ENCODE results near the gene TCF4. TPM values are rescaled to one million over a fixed set of nuclear protein-coding genes. Genes with fewer than 3 reads are reported as not detected.

TCF4 gene
- total RNA-seq, 1 experiment from 2014 or later: 104 TPM

DNA sequence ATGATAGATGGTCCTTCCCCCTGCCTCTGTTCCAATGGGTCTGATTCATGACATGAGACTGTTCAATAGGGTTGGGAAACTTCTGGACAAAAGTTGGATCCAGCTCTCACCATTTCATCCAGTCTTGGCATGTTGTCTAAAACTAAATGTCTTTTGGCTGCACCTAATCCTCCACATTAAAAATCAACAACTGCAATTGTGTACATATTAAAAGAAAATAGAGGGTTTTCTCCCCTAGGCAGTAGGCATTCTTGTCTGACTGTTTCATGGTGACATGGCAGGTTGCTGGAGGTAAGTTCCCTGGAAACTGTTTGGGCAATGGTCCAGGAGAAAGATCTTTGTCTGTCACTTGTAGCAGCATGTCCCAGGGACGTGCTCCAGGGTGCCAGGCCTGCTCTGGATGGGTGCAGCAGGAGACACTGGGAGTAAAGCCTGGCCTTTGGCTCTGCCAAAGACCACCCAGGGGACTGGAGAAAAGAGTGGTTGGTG is 135.8 kb downstream of the TCF4 start (continued):
- TF ChIP-seq ZNF423 (CRISPR knock-in tag; IDR thresholded peaks at IDR 0.05) (no peak), PRRX2 (CRISPR knock-in tag; IDR thresholded peaks at IDR 0.05) (no peak), CBFB (CRISPR knock-in tag; IDR thresholded peaks at IDR 0.05; ENCODE audit: low read depth) (no peak), ZNF416 (CRISPR knock-in tag; IDR thresholded peaks at IDR 0.05) (no peak), NR1H2 (CRISPR knock-in tag; IDR thresholded peaks at IDR 0.05) (no peak)
- TF ChIP-seq, protein P1, sequence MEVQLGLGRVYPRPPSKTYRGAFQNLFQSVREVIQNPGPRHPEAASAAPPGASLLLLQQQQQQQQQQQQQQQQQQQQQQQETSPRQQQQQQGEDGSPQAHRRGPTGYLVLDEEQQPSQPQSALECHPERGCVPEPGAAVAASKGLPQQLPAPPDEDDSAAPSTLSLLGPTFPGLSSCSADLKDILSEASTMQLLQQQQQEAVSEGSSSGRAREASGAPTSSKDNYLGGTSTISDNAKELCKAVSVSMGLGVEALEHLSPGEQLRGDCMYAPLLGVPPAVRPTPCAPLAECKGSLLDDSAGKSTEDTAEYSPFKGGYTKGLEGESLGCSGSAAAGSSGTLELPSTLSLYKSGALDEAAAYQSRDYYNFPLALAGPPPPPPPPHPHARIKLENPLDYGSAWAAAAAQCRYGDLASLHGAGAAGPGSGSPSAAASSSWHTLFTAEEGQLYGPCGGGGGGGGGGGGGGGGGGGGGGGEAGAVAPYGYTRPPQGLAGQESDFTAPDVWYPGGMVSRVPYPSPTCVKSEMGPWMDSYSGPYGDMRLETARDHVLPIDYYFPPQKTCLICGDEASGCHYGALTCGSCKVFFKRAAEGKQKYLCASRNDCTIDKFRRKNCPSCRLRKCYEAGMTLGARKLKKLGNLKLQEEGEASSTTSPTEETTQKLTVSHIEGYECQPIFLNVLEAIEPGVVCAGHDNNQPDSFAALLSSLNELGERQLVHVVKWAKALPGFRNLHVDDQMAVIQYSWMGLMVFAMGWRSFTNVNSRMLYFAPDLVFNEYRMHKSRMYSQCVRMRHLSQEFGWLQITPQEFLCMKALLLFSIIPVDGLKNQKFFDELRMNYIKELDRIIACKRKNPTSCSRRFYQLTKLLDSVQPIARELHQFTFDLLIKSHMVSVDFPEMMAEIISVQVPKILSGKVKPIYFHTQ (CRISPR knock-in tag; IDR thresholded peaks at IDR 0.05): no peak
- TF ChIP-seq, protein P2, sequence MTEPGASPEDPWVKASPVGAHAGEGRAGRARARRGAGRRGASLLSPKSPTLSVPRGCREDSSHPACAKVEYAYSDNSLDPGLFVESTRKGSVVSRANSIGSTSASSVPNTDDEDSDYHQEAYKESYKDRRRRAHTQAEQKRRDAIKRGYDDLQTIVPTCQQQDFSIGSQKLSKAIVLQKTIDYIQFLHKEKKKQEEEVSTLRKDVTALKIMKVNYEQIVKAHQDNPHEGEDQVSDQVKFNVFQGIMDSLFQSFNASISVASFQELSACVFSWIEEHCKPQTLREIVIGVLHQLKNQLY (CRISPR knock-in tag; IDR thresholded peaks at IDR 0.05): no peak
- TF ChIP-seq, protein P3, sequence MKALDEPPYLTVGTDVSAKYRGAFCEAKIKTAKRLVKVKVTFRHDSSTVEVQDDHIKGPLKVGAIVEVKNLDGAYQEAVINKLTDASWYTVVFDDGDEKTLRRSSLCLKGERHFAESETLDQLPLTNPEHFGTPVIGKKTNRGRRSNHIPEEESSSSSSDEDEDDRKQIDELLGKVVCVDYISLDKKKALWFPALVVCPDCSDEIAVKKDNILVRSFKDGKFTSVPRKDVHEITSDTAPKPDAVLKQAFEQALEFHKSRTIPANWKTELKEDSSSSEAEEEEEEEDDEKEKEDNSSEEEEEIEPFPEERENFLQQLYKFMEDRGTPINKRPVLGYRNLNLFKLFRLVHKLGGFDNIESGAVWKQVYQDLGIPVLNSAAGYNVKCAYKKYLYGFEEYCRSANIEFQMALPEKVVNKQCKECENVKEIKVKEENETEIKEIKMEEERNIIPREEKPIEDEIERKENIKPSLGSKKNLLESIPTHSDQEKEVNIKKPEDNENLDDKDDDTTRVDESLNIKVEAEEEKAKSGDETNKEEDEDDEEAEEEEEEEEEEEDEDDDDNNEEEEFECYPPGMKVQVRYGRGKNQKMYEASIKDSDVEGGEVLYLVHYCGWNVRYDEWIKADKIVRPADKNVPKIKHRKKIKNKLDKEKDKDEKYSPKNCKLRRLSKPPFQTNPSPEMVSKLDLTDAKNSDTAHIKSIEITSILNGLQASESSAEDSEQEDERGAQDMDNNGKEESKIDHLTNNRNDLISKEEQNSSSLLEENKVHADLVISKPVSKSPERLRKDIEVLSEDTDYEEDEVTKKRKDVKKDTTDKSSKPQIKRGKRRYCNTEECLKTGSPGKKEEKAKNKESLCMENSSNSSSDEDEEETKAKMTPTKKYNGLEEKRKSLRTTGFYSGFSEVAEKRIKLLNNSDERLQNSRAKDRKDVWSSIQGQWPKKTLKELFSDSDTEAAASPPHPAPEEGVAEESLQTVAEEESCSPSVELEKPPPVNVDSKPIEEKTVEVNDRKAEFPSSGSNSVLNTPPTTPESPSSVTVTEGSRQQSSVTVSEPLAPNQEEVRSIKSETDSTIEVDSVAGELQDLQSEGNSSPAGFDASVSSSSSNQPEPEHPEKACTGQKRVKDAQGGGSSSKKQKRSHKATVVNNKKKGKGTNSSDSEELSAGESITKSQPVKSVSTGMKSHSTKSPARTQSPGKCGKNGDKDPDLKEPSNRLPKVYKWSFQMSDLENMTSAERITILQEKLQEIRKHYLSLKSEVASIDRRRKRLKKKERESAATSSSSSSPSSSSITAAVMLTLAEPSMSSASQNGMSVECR (CRISPR knock-in tag; IDR thresholded peaks at IDR 0.05; ENCODE audit: borderline replicate concordance): no peak

DNA sequence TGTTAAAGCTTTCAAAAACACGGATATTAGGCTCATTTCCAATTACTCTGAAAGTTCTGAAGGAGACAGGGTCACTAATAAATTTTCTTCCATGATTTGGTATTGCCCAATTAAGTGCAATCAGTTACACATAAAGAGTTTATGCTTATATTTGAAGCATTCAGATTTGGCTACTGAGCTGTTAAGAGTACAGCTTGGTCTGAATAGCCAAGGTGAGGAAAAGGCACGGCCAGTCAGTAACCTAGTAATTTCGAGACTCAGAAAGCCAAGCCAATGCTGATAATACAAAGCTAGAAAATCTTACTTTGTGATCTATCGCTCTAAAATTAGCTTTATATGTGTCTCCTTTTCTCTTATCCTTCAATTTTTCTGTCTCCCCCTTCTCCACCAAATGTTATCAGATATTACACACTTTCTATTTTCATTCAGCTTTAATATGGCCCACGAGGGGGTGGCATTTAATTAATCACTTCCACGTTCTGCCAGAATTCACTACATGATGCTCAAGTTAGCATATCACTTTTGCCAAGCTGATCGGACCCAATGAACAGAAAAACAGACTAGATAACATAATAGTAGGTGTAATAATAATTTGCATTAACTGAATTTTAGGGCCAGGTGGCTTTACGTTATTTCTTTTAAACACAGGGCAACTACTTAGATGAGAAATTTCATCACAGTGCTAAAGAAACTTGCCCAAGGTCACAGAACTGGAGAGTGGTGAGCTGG is 138.4 kb downstream of the TCF4 start:
- CTCF ChIA-PET: interaction anchor here (0.7 to 0.9 kb wide), 2 partner anchors 11 to 36 kb away, joined by 3 read pairs; no protein-coding TSS in a partner anchor
- DNase-seq (ENCODE audit: low spot score): no peak
- Mint-ChIP-seq H3K27ac (peak overlapping the region; percentile 36; the same call in 1 of the 2 replicates), H3K36me3 (peaks cover 26% of the 10 kb centered on the region), H3K27me3 (ENCODE audit: low read depth) (no peaks in the 10 kb centered on the region), H3K9me3 (peaks cover 18% of the 10 kb centered on the region), H3K4me1 (peaks cover 53% of the 10 kb centered on the region), H3K4me3 (no peak overlapping the region)
- POLR2A ChIA-PET: no interaction called here
- ATAC-seq: no peak
- TF ChIP-seq, protein P4, sequence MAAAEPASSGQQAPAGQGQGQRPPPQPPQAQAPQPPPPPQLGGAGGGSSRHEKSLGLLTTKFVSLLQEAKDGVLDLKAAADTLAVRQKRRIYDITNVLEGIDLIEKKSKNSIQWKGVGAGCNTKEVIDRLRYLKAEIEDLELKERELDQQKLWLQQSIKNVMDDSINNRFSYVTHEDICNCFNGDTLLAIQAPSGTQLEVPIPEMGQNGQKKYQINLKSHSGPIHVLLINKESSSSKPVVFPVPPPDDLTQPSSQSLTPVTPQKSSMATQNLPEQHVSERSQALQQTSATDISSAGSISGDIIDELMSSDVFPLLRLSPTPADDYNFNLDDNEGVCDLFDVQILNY (CRISPR knock-in tag; IDR thresholded peaks at IDR 0.05): no peak
- TF ChIP-seq, protein P5, sequence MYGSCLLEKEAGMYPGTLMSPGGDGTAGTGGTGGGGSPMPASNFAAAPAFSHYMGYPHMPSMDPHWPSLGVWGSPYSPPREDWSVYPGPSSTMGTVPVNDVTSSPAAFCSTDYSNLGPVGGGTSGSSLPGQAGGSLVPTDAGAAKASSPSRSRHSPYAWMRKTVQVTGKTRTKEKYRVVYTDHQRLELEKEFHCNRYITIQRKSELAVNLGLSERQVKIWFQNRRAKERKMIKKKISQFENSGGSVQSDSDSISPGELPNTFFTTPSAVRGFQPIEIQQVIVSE (CRISPR knock-in tag; IDR thresholded peaks at IDR 0.05; ENCODE audit: borderline replicate concordance): no peak
- TF ChIP-seq, protein P6, sequence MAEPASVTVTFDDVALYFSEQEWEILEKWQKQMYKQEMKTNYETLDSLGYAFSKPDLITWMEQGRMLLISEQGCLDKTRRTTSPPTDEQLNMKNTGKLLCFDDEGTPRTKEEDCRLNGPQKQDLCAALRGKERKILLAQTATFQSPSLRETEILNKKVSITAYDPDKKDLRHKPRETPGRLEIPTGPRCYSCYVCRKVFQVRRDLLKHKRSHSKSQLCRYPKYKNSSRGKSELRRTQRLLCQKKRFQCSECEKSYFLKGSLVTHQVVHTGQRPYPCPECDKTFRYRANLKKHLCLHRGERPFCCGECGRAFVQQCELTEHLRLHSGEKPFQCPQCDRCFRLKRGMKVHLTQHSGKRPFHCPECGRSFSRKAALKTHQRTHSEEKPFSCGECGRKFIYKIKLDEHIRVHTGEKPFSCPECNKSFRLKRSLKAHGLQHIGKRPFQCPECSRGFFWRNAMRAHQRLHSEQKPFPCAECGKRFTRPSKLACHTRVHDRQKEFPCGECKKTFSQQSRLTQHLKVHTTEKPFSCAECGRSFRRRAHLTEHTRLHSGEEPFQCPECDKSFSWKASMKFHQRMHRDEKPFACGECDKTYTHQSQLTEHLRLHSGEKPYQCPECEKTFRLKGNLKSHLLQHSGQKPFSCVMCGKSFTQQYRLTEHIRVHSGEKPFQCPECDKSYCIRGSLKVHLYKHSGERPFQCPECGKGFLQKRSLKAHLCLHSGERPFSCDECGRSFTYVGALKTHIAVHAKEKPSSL (CRISPR knock-in tag; conservative IDR thresholded peaks at IDR 0.05): no peak
- TF ChIP-seq TCF7 (CRISPR knock-in tag; IDR thresholded peaks at IDR 0.05; ENCODE audit: low read depth): no peak
- TF ChIP-seq, protein P7, sequence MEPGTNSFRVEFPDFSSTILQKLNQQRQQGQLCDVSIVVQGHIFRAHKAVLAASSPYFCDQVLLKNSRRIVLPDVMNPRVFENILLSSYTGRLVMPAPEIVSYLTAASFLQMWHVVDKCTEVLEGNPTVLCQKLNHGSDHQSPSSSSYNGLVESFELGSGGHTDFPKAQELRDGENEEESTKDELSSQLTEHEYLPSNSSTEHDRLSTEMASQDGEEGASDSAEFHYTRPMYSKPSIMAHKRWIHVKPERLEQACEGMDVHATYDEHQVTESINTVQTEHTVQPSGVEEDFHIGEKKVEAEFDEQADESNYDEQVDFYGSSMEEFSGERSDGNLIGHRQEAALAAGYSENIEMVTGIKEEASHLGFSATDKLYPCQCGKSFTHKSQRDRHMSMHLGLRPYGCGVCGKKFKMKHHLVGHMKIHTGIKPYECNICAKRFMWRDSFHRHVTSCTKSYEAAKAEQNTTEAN (CRISPR knock-in tag; IDR thresholded peaks at IDR 0.05): no peak
- TF ChIP-seq, protein P8, sequence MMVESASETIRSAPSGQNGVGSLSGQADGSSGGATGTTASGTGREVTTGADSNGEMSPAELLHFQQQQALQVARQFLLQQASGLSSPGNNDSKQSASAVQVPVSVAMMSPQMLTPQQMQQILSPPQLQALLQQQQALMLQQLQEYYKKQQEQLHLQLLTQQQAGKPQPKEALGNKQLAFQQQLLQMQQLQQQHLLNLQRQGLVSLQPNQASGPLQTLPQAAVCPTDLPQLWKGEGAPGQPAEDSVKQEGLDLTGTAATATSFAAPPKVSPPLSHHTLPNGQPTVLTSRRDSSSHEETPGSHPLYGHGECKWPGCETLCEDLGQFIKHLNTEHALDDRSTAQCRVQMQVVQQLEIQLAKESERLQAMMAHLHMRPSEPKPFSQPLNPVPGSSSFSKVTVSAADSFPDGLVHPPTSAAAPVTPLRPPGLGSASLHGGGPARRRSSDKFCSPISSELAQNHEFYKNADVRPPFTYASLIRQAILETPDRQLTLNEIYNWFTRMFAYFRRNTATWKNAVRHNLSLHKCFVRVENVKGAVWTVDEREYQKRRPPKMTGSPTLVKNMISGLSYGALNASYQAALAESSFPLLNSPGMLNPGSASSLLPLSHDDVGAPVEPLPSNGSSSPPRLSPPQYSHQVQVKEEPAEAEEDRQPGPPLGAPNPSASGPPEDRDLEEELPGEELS (CRISPR knock-in tag; IDR thresholded peaks at IDR 0.05): no peak
- no peak for TF ChIP-seq ETV6 (CRISPR knock-in tag; IDR thresholded peaks at IDR 0.05)
- TF ChIP-seq NR1H2 (CRISPR knock-in tag; IDR thresholded peaks at IDR 0.05): no peak
- TF ChIP-seq ZNF121 (CRISPR knock-in tag; IDR thresholded peaks at IDR 0.05): no peak
- no peak for TF ChIP-seq RELA (CRISPR knock-in tag; IDR thresholded peaks at IDR 0.05; ENCODE audit: borderline replicate concordance)
- no peak for TF ChIP-seq KAT7 (CRISPR knock-in tag; IDR thresholded peaks at IDR 0.05; ENCODE audit: borderline replicate concordance)

Data from WTC11 (cell line).